Measurements from ENCODE around the gene RBCK1.
"Not testable (repeated sequence)": the region's sequence is repeated elsewhere in the genome, so short reads cannot be mapped to it uniquely, and the experiment has no call there.

Gene RBCK1

GRCh38 chr20:475463-476357 is 67.6 kb downstream of the RBCK1 start:
- DNase-seq = no peak

DNA sequence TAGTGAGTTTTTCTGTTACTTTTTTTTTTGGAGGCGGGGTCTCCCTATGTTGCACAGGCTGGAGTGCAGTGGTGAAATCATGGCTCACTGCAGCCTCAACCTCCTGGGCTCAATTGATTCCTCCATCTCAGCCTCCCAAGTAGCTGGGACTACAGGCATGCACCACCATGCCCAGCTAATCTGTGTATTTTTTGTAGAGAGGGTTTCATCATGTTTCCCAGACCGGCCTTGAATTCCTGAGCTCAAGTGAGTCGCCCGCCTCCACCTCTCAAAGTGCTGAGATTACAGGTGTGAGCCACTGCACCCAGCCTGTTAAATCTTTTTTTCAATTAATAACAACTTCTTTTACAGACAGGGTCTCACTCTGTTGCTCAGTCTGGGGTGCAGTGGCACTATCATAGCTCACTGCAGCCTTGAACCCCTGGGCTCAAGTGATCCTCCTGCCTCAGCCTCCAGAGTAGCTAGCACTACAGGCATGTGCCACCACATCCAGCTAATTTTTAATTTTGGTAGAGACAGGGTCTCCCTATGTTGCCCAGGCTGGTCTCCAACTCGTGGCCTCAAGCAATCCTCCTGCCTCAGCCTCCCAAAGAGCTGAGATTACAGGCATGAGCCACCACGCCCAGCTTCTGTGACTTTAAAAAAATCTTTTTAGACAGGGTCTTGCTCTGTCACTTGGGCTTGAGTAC is 68.6 kb downstream of the RBCK1 start:
- DNase-seq = not testable (repeated sequence)

- DNase-seq = no peak
These were observed 70.2 kb downstream of the RBCK1 start for GRCh38 chr20:478010-478948.

- no peak for DNase-seq
These were observed 70.9 kb downstream of the RBCK1 start for GRCh38 chr20:478949-479429.

DNA sequence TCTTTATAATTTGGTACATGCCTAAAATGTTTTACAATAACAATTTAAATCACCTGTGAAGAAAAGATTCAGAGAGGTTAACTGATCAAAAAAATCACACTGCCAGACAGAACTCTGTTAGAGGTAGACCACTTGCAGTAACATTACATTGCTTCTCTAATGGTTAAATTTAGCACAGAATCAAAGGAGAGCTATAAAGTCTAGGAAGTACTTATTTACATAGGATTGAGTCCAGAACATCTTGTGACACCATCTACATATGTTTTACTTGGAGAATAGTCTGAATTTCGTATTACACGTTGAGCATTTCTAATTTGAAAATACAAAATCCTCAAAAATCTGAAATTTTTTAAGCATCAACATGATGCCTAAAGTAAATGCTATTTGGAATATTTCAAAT is 71.4 kb downstream of the RBCK1 start:
- DNase-seq = no peak

GRCh38 chr20:480044-480443 is 71.9 kb downstream of the RBCK1 start:
- no peak for DNase-seq

DNA sequence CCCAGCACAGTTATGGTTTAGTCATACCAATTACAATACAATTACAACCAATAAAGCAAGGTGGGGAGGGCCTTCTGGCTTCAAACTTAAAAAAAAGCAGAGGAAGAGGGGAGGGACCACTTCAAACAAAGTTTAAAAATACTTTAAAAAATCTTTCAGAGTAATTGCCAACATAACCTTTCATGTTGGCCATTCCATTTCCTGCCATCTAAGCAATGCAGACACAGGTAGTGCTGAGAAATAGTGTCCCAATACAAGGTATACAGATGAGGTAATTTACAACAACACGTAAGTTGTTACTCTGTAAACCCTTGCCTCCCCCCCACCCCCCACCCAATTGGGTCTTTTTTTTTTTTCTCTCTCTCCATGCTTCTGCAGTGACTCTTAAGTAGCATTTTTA is 73.1 kb downstream of the RBCK1 start:
- DNase-seq = no peak
